DND-41 (cell line): Measurements from ENCODE around the gene NBEAL2.

ENCODE experiments used
- ATAC-seq: fragments of 200-7000 bp; cut with Tn5 transposase; 3 replicates; pipeline ENCODE4 v1.9.1; 2021; ENCODE audit warnings: low read depth; ENCODE audit not compliant: insufficient read depth
- DNase-seq: peaks from one replicate; pipeline ENCODE4 v3.0.0-alpha.2; 2020
- H2AFZ ChIP-seq: 2 replicates; pipeline ENCODE4 v1.6.0; 2012; ENCODE audit warnings: low read depth, low read length
- H3K27ac ChIP-seq: 2 replicates; pipeline ENCODE4 v1.5.1; 2012; ENCODE audit warnings: low read length, inconsistent platforms
- H3K27me3 ChIP-seq: fragments of 200-600 bp; sonication (generic); 2 replicates; pipeline ENCODE4 v1.6.0; 2012; ENCODE audit warnings: low read length, mild to moderate bottlenecking, inconsistent platforms; ENCODE audit not compliant: insufficient read depth, poor library complexity
- H3K36me3 ChIP-seq: 2 replicates; pipeline ENCODE4 v1.5.1; 2012; ENCODE audit warnings: low read length, inconsistent platforms; ENCODE audit not compliant: insufficient read depth
- H3K4me1 ChIP-seq: 2 replicates; pipeline ENCODE4 v1.5.1; 2012; ENCODE audit warnings: mild to moderate bottlenecking, low read length; ENCODE audit not compliant: insufficient read depth
- H3K4me2 ChIP-seq: 2 replicates; pipeline ENCODE4 v1.6.0; 2012; ENCODE audit warnings: mild to moderate bottlenecking, moderate library complexity, low read length, inconsistent platforms; ENCODE audit not compliant: insufficient read depth
- H3K4me3 ChIP-seq, 2 experiments: fragments of 200-600 bp in 1 of 2; shearing (Covaris generic) in 1 of 2; 2 replicates each; pipeline ENCODE4 v1.5.1; 2012 to 2016; ENCODE audit warnings: inconsistent platforms in 2 of 2, low read length in 2 of 2, mild to moderate bottlenecking in 2 of 2, low read depth in 1 of 2, moderate library complexity in 1 of 2
- H3K79me2 ChIP-seq: 2 replicates; pipeline ENCODE4 v1.6.0; 2012; ENCODE audit warnings: low read length, inconsistent platforms; ENCODE audit not compliant: insufficient read depth
- H3K9ac ChIP-seq: 2 replicates; pipeline ENCODE4 v1.6.0; 2012; ENCODE audit warnings: low read depth, mild to moderate bottlenecking, inconsistent platforms, low read length, moderate library complexity
- H3K9me3 ChIP-seq: 2 replicates; pipeline ENCODE4 v1.5.1; 2012; ENCODE audit warnings: low read length, moderate library complexity, mild to moderate bottlenecking, inconsistent platforms; ENCODE audit not compliant: insufficient read depth, severe bottlenecking
- H4K20me1 ChIP-seq: 2 replicates; pipeline ENCODE4 v1.6.0; 2012; ENCODE audit warnings: low read length; ENCODE audit not compliant: insufficient read depth
- EZH2 ChIP-seq: IDR thresholded peaks from 3 replicates; pipeline ENCODE4 v1.6.1; 2012; ENCODE audit warnings: borderline replicate concordance, low read depth, mild to moderate bottlenecking, moderate library complexity, low read length, inconsistent platforms; ENCODE audit not compliant: severe bottlenecking
- TF ChIP-seq, protein P1 (sequence below): IDR thresholded peaks from 2 replicates; pipeline ENCODE4 v1.5.1; 2012; ENCODE audit warnings: borderline replicate concordance, low read length, moderate library complexity, mild to moderate bottlenecking; ENCODE audit not compliant: poor library complexity, severe bottlenecking; ENCODE audit errors: extremely low read depth

NBEAL2 gene

DNA sequence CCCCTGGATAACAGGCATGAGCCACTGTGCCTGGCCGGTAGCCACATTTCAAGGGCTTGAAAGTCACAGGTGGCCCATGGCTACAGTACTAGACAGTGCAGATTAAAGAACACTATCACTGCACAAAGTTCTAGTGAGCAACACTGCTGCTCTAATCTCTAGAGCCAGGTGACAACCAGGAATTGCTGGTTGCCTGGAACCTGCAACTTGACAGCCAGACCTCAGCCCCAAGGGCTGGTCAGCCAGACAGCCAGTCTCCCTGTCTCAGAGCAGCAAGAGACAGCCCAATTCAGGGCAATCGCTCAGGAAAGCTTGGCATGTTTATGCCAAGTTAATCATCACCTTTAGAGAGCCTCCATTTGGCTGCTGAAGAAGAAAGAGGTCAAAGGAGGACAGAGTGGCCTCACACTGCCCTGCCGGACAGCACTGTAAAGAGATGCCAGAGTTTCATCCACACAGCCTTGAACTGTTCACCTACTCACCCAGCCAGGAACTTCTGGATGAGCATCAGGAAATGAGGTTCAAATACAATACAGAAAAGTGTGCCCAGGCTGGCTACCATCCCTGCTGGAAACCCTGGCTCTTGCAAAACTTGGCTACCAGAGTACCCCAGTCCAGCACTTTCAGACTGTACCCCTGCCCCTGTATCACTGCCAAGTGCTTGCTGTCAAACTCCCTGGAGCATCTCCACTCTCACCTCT, 8.9 kb upstream of the NBEAL2 start:
- Histone ChIP-seq H2AFZ (no peak overlapping the region), H3K79me2 (peaks cover 98% of the 10 kb centered on the region), H3K36me3 (peaks cover 68% of the 10 kb centered on the region), H3K4me3 (no peak overlapping the region), H3K9ac (no peak overlapping the region), H3K9me3 (no peaks in the 10 kb centered on the region), H3K4me1 (peaks cover 29% of the 10 kb centered on the region), H3K4me2 (no peak overlapping the region), H3K27ac (no peak overlapping the region), H3K27me3 (no peaks in the 10 kb centered on the region), H4K20me1 (peaks cover 90% of the 10 kb centered on the region)
- ATAC-seq (no peak; the same call in 2 of the 3 replicates), DNase-seq (no peak)
- TF ChIP-seq EZH2: no peak
- TF ChIP-seq, protein P1, sequence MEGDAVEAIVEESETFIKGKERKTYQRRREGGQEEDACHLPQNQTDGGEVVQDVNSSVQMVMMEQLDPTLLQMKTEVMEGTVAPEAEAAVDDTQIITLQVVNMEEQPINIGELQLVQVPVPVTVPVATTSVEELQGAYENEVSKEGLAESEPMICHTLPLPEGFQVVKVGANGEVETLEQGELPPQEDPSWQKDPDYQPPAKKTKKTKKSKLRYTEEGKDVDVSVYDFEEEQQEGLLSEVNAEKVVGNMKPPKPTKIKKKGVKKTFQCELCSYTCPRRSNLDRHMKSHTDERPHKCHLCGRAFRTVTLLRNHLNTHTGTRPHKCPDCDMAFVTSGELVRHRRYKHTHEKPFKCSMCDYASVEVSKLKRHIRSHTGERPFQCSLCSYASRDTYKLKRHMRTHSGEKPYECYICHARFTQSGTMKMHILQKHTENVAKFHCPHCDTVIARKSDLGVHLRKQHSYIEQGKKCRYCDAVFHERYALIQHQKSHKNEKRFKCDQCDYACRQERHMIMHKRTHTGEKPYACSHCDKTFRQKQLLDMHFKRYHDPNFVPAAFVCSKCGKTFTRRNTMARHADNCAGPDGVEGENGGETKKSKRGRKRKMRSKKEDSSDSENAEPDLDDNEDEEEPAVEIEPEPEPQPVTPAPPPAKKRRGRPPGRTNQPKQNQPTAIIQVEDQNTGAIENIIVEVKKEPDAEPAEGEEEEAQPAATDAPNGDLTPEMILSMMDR: no peak

DNA sequence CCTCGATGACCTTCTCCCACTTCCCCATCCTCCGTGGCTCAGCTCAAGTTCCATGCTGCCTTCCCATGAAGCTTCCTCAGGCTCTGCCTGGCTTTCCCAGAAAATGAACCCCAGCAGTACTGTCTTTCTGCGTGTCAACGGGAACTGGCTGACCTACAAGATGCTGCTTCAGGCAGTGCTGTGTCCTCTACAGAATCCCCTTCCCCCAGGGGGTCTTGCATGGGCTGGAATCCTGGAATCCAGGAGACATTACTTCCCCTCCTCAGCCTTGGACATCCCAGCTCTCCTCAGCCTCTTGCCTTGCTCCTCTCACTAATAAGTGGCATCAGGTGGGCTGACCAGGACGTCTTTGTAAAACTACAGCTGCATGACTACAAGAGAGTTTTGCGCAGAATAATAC, 8.3 kb upstream of the NBEAL2 start:
- H4K20me1 ChIP-seq: peaks cover 87% of the 10 kb centered on the region
- no peak overlapping the region for H3K9ac ChIP-seq
- no peak overlapping the region for H3K27ac ChIP-seq
- H3K9me3 ChIP-seq: no peaks in the 10 kb centered on the region
- DNase-seq (no peak), ATAC-seq (no peak)
- H2AFZ ChIP-seq: no peak overlapping the region
- peaks cover 29% of the 10 kb centered on the region for H3K4me1 ChIP-seq
- H3K79me2 ChIP-seq: peaks cover 98% of the 10 kb centered on the region
- H3K4me2 ChIP-seq: no peak overlapping the region
- H3K4me3 ChIP-seq: no peak overlapping the region
- peaks cover 65% of the 10 kb centered on the region for H3K36me3 ChIP-seq
- no peaks in the 10 kb centered on the region for H3K27me3 ChIP-seq
- TF ChIP-seq, protein P1: no peak
- TF ChIP-seq EZH2: no peak

DNA sequence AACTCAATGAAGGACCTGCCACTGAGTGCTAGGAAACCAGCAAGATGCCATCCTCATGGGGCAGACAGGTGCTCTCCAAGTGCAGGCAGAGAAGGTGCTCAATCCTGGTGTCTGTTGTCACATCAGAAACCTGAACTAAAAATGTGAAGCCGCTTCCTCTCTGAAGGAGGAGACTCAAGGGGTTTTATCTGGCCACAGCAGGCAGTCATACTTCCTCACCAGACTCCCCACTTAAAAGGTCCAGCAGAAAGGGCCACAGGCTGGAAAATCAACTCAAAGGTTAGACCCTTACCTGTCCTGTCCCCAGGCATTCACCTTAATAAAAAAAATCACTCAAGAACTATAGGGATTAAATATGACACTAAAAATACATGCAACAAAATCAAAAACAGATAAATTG, 7.7 kb upstream of the NBEAL2 start:
- no peak for ATAC-seq
- H2AFZ ChIP-seq: no peak overlapping the region

More for the DNA sequence above, 7.7 kb upstream of the NBEAL2 start:
- no peaks in the 10 kb centered on the region for H3K9me3 ChIP-seq
- no peak overlapping the region for H3K27ac ChIP-seq
- H3K4me2 ChIP-seq: no peak overlapping the region
- peaks cover 61% of the 10 kb centered on the region for H3K36me3 ChIP-seq
- no peak for DNase-seq
- H3K4me3 ChIP-seq: no peak overlapping the region
- peaks cover 29% of the 10 kb centered on the region for H3K4me1 ChIP-seq
- TF ChIP-seq, protein P1: no peak
- no peak for TF ChIP-seq EZH2
- peaks cover 83% of the 10 kb centered on the region for H4K20me1 ChIP-seq
- H3K9ac ChIP-seq: no peak overlapping the region
- H3K27me3 ChIP-seq: no peaks in the 10 kb centered on the region
- H3K79me2 ChIP-seq: peaks cover 96% of the 10 kb centered on the region
